Measurements from ENCODE around the gene EMC6.
"Not testable (repeated sequence)": the region's sequence is repeated elsewhere in the genome, so short reads cannot be mapped to it uniquely, and the experiment has no call there.

EMC6 gene

DNA sequence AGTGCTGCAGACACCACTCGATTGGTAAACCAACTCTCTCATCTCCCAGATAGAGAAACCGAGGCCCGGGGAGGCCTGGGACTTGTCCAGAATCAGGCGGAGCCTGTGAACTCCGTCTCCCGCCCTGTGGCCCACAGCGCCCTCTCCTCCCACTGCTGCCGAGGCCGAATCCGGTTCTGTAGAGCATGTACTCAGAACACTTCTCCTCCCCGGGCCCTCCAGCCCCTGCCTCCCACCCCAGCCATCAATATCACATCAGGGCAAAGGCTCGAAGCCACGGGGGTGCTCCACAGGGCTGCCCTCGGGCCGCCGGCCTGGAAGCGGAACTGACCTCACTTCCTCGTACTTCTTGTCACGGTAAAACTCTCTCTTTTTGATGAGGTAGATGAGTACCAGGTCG is 13.0 kb downstream of the EMC6 start:
- DNase-seq (no peak), ATAC-seq (no peak)

DNA sequence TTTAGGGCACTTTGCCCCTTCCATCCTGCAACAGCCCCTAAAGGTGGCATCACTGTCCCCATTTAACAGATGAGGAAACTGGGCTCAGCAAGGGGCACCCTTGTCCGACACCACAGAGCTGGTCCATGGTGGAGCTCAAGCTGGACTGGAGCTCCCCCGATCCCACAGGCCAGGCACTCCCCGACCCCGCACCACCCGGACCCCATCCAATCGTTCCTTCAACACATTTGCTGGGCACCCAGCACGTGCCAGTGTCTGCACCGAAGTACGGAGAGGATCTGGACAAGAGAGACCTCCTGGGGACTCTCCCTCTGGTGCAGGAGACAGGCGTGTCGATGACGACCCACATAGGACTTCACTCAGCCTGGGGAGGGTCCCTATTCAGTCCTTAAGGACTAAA is 13.4 kb downstream of the EMC6 start:
- ATAC-seq (no peak), DNase-seq (no peak)

DNA sequence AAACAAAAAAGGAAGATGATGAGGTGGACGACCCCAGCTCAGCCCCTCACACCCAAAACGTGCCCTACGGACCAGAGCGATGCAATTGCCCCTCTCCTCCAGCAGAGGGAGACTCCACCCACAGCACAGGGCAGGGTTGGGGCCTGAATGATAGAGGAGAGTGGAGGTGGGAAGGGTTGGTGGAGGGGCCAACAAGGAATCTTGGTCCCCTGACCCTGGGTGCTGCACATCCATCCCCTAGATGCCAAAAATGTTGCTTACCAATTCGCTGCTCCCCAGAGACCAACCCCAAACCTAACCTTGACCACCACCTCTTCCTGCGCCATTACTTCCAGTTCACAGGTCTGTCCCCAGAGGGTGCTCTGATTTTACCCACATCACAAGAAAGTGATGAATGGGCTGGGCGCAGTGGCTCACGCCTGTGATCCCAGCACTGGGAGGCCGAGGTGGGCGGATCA is 14.5 kb downstream of the EMC6 start:
- ATAC-seq (peak; percentile 85), DNase-seq (peak; percentile 70)

DNA sequence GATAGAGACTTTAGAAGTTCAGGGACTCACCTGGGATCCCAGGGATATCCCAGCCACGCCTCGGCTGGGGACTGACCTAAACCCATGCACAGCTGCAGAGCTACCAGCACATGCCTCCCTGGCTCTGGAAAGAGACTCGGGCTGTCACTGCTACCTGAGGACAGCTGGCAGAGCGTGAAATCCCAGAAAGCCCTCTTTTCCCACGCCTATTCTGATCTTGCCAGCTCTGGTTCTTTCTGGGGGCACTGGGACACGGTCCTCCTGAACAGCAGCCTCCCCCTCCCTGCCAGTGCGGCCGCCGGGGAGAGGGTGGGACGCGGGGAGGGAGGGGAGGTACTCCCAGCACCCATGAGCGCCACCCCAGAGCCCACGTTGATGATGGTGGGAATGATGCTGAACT is 16.6 kb downstream of the EMC6 start:
- DNase-seq = no peak
- ATAC-seq = no peak

DNA sequence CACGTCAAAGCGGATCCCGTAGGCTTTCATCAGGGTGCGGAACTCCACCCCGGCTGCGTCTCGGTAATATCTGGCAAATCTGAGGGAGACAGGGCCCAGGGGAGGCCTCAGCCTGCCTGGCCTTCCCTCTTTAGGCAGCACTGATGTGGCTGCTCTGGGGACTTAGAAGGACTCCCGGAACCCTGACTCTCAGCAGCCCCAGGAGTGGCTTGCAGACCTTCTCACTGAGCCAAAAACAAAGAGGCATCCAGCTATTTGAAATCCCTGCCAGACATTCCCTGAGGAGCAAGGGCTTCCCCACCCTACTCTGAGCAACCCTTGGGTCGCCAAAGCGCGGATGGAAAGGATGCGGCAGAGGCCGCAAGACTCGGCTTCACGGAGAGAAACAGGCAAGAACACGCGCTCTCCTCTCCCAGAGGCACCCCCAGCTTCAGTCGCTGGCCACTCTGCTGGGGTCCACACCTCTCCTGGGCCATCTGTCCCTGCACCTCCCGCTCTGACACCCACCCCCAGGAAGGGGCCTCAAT is 19.5 kb downstream of the EMC6 start:
- DNase-seq = no peak
- no peak for ATAC-seq

DNA sequence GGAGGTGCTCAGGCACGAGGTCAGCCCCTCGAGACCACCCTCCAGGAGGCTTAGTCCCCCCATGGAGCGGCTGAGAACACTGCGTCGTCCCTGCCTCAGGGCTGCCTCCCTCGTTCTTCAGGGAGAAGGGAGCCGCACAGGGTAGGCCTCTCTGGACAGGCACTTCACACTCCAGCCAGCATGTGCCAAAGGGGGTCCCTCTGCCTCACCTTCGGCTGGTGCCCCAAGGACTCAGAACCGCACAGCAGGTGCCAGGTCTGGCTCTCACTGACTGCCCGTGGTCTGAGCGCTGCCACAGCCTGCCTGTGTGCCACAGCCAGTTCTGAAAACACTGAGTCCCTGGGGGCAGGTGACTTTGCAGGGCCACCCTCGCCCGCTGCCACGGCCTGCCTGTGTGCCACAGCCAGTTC is 20.2 kb downstream of the EMC6 start:
- no peak for ATAC-seq

DNA sequence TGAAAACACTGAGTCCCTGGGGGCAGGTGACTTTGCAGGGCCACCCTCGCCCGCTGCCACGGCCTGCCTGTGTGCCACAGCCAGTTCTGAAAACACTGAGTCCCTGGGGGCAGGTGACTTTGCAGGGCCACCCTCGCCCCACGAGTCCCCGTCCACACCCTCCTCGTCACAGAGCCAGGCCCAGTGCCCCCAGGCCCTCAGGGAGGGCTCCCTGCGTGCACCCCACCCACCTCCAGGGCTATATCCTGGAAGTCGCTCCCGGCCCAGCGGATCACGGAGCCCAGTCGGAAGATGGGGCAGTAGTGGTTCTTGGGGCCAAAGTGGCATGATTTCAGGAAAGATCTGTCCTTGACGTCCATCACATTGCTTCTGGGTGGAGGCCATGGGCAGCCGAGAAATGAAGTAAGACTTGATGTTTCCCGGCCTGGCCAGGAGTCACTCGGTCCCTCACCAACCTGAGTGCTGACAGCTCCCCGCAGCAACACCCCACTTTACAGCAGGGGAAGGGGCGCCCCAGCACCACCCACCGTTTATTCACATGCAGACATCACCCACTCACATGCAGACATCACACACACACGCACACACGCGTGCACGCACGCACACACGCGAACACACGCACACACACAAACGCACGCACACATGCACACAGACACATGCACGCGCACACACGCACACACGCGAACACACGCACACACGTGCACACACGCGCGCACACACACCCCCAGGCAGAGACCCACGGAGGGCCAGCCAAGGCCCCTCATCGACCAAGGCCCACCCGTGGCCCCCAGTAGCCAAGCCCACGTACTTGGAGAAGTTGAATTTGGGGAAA is 20.9 kb downstream of the EMC6 start:
- DNase-seq = no peak
- ATAC-seq = no peak

More for the DNA sequence above, 20.2 kb downstream of the EMC6 start:
- no peak for DNase-seq

- no peak for ATAC-seq
- no peak for DNase-seq
Observed at GRCh38 chr17:3690094-3690715, 21.6 kb downstream of the EMC6 start.

DNA sequence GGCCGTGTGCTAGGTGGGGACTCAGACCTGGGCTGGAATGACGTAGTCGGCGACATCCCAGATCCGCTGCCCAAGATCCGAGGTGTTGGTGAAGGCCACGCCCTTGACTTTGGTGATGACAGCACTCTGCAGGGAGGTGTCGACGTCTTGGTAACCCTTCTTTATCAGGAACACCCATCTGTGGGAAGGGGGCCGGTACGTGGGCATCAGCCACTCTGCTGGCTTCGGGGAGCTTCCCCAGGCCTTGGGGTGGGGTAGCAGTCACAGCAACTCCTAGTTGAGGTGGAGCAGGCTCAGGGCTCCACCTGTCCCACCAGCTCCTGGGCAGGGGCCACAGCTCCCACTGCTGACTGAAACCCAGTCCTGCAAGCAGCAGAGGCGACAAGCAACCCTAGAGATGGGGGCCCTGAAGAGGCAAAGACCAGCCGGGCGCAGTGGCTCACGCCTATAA is 23.0 kb downstream of the EMC6 start:
- ATAC-seq (no peak), DNase-seq (no peak)

DNA sequence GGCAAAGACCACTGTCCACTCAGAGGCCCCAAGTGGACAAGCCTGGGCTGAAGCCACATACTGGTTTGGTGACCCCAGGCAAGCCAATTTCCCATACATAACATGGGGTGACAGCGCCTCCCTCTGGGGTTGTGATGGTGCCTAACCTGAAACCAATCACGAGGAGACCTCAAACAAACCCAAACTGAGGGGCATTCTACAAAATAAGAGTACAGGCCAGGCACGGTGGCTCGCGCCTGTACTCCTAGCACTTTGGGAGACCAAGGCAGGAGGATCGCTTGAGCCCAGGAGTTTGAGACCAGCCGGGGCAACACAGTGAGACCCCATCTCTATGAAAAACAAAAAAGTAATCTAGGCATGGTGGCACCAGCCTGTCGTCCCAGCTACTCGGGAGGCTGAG is 23.7 kb downstream of the EMC6 start:
- no peak for DNase-seq
- ATAC-seq = no peak

- no peak for DNase-seq
- ATAC-seq = no peak
Observed at GRCh38 chr17:3693141-3693540, 24.5 kb downstream of the EMC6 start.

- peak; percentile 72 for ATAC-seq
- DNase-seq = peak; percentile 70
Observed at GRCh38 chr17:3693829-3694231, 25.2 kb downstream of the EMC6 start.

- DNase-seq = no peak
- no peak for ATAC-seq
Observed at GRCh38 chr17:3695129-3695722, 26.6 kb downstream of the EMC6 start.

GRCh38 chr17:3695723-3696411 is 27.3 kb downstream of the EMC6 start, which contains the start of gene P2RX5:
TSS of gene P2RX5 (minus strand) at chr17:3696155. CDS start at chr17:3696005, 150 bp downstream.
- DNase-seq (peak; percentile 59), ATAC-seq (peak; percentile 29)

DNA sequence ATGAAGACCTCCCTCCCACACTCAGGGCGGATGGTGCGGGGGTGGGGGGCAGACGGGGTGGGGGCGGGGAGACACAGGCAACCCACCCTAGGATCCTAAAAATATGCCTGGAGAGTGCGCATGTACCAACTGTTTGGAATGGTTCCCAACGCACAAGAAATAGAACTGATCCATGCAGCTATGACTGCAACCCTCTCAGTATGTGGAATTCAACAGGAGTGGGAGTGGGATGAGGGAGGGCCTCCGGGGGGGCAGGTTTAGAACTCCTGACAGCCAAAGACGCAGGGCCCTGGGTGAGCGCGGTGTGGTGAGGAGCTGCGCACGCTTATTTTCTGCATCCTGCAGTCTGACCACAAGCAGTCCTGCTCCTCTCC is 28.5 kb downstream of the EMC6 start:
- DNase-seq (no peak), ATAC-seq (no peak)

GRCh38 chr17:3698139-3698538 is 29.5 kb downstream of the EMC6 start:
- ATAC-seq (no peak), DNase-seq (no peak)

GRCh38 chr17:3699951-3700350 is 31.3 kb downstream of the EMC6 start:
- ATAC-seq (no peak), DNase-seq (no peak)

GRCh38 chr17:3702041-3702539 is 33.5 kb downstream of the EMC6 start:
- ATAC-seq, DNase-seq: not testable (repeated sequence)

GRCh38 chr17:3704931-3705717 is 36.5 kb downstream of the EMC6 start:
- no peak for DNase-seq
- ATAC-seq = no peak

- not testable (repeated sequence) for ATAC-seq, DNase-seq
Observed at GRCh38 chr17:3705718-3705984, 37.0 kb downstream of the EMC6 start.

DNA sequence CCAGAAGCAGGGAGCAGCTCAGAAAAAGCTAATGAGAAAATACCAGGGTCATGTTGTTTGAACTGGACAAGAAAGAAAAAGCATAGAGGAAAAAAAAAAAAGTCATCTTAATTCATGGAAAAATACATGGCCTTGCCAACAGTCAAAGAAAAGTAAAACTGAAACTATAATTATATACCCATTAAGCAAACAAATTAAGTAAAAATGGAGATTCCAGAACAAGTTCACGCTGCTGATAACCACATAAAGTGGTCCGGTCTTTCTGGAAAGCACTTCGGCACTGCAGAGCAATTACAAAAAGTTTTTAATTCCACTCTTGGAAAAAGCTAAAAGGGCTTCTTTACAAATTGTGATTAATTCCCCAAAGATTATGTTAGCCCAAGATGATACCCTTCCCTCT is 39.8 kb downstream of the EMC6 start:
- no peak for ATAC-seq
- DNase-seq = no peak

Measured in stimulated activated naive CD8-positive, alpha-beta T cell treated with anti-CD3 and anti-CD28 coated beads, Interleukin-15, Interleukin-2, amounts not matched to agents 100 U/mL and 50 U/mL, for 24 hours (primary cell).